NCI-H2029 treated with DMSO at 0.1 percent for 48 hours (cell line): Measurements from ENCODE around the gene ISG20.

ENCODE experiments used
- DNase-seq: peaks from one replicate; lab custom pipeline; 2025; lab: John Stamatoyannopoulos, UW

Gene ISG20

GRCh38 chr15:88653200-88654064, 14.6 kb downstream of the ISG20 start:
- DNase-seq: no peak

GRCh38 chr15:88654430-88655102, 15.8 kb downstream of the ISG20 start:
- no peak for DNase-seq

DNA sequence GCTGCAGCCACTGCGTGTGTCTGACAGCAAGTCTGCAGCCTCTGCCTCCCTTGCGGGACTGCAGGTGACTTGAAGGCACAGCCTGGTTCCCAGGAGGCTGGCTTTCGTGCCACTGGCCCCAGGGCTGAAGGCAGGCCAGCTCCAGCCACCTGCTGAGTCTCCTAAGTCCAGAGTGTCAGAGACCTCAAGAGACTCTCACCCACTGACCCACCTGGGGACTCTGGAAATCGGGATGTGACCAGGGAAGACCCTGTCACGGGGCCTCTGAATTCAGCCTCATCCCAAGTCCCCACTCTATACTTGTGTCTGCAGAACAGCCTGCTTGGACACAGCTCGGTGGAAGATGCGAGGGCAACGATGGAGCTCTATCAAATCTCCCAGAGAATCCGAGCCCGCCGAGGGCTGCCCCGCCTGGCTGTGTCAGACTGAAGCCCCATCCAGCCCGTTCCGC, 16.3 kb downstream of the ISG20 start:
- DNase-seq: no peak

GRCh38 chr15:88655800-88656488, 17.1 kb downstream of the ISG20 start:
- no peak for DNase-seq

DNA sequence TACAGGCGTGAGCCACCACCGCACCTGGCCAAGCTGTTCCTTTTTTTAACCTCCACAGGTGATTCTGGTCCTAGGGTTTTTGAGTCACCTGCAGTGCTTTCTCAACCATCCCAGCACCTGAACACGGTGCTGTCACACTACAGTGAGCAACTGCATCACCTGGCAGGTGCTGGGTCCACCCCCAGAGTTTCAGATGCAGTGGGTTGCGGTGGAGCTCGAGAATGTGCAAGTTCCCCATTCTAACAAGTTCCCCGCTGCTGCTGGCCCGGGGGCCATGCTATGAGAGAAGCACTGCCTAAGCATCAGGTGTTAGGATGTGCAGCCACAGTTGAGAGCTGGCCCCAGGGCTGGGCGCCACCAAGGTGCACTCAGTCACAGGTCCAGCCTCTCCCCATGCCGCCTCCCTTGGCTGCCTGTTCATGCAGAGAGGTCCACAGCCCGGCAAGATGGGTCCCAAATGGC, 18.0 kb downstream of the ISG20 start:
- DNase-seq: no peak

DNA sequence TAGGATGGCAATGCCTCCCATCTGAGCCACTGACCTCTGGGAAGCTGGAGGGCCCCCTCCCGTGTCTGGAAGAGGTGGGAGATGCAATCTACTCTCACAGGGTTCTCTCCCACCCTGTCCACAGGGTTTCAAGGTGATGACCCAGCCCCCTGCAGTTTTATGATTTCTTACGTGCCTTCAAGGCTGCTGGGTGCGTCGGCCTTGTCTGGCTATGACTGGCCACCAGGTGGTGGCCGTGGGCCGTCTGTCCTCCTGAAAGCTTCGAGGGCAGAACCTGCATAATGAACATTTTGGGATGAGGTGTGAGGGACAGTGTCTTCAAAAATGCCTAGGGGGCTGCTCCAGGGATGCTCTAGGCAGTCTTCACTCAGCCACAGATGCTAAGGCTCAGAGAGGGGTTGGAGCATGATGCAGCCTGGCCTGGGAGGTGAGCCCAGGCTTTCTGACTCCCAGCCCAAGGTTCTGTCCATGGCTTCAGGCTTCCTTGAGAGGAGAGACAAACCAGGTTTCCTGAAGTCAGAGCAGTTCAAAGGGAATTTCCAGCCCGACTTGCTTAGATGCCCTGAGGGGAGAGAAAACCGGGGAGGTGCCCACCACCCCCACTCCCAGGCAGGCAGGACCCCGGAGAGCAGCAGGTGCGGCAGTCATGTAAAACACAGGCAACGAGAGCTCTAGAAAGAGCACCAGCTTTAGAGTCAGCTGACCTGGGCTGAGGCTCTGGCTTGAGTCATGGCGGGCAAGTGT, 18.7 kb downstream of the ISG20 start:
- DNase-seq: no peak

- DNase-seq: no peak
Observed at GRCh38 chr15:88658070-88658965, 19.5 kb downstream of the ISG20 start.

- DNase-seq: no peak
Observed at GRCh38 chr15:88658972-88659931, 20.4 kb downstream of the ISG20 start.

GRCh38 chr15:88661041-88661700, 22.4 kb downstream of the ISG20 start:
- DNase-seq: no peak

DNA sequence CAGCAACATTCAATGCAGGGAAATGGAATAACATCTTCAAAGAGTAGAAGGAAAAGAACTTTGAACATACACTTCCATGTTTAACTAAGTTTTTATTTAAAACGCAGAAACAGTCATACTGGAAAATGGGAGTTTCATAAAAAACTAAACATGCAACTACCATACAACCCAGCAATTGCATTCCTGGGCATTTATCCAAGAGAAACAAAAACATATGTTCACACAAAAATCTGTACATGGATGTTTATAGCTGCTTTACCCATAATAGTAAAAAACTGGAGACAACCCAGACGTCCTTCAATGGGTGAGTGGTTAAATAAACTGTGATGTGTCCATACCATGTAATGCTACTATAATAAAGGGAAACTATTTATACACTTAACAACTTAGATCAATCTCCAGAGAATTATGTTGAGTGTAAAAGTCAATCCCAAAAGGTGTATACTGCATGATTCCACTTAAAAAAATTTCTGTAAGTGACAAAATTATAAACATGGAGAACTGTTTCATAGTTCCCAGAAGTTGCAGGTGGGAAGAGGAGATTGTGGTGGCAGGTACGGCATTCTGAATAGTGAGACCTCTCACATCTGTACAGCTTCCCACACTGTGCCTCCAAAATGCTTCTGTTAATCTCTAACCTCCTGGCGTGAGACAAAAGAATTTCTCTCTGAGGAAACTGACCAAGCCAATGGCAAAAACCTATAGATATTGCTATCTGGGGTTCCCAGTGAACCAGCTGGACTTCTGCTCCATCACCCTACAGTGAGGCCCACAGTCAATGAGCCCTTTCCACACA, 23.1 kb downstream of the ISG20 start:
- no peak for DNase-seq

DNA sequence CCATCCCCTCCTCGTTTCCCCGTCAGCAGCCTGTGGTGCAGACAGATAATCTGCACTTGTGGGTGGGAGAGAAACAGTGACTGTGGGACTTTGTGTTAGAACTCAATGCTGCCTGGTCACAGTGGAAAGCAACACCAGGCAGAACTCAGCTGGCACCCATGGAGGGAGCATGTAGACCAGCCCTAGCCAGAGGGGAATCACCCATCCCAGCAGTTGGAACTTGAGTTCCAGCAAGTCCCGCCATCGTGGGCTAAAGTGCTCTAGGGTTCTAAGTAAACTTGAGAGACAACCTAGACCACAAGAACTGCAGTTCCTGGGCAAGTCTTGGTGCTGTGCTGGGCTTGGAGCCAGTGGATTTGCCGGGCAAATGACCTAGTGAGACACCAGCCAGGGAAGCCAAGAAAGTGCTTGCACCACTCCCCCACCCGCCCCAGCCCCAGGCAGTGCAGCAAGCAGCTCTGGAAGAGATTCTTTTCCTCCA, 24.4 kb downstream of the ISG20 start:
- no peak for DNase-seq

GRCh38 chr15:88664151-88664778, 25.4 kb downstream of the ISG20 start:
- DNase-seq: no peak

GRCh38 chr15:88674661-88675060, 35.8 kb downstream of the ISG20 start:
- DNase-seq: no peak

DNA sequence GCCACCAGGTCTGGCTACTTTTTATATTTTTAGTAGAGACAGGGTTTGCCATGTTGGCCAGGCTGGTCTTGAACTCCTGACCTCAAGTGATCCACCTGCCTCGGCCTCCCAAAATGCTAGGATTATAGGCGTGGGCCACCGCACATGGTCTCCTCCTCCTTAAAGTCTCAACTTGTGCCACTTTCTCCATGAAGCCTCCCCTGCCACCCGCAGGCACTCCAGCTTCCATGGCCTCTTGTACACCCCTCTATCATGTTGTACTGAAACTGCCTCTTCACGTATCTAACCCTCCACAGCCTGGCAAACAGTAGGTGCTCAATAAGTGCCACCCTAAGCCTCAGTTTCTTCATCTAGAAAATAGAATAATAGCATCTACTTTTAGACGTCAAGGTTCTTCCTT, 39.9 kb downstream of the ISG20 start:
- DNase-seq: no peak

GRCh38 chr15:88680241-88681001, 41.6 kb downstream of the ISG20 start:
- no peak for DNase-seq

GRCh38 chr15:88681610-88682221, 42.9 kb downstream of the ISG20 start:
- no peak for DNase-seq
